Kidney (tissue), 14 donors: ENCODE results near the gene LCN2. TPM values are rescaled to one million over a fixed set of nuclear protein-coding genes. Genes with fewer than 3 reads are reported as not detected.

Source experiments
- DNase-seq, 5 donors: peaks; one replicate each; pipeline ENCODE4 v3.0.0-alpha.2; 2013 to 2020
- FAIRE-seq: peaks from 2 replicates; lab custom pipeline; 2012; peaks lifted over from hg19 to GRCh38; lab: Jason Lieb, UNC
- H3K27ac ChIP-seq, 2 donors: one replicate each; pipeline ENCODE4 v1.7.0; 2013; ENCODE audit warnings: low read depth in 2 of 2, low read length in 2 of 2, inconsistent platforms in 1 of 2
- H3K27me3 ChIP-seq: one replicate; pipeline ENCODE4 v1.7.1; 2013; ENCODE audit warnings: low read length, inconsistent platforms; ENCODE audit not compliant: control insufficient read depth, insufficient read depth
- H3K36me3 ChIP-seq, 3 donors: one replicate each; pipeline versions ENCODE4 v1.7.0 to v1.7.1; 2013; ENCODE audit warnings: low read length in 3 of 3, control low read depth in 1 of 3, inconsistent platforms in 1 of 3; ENCODE audit not compliant: insufficient read depth in 3 of 3, control insufficient read depth in 2 of 3
- H3K4me1 ChIP-seq, 3 donors: one replicate each; pipeline versions ENCODE4 v1.7.0 to v1.7.1; 2013; ENCODE audit warnings: low read length in 3 of 3, inconsistent platforms in 1 of 3, low read depth in 1 of 3; ENCODE audit not compliant: control insufficient read depth in 2 of 3, insufficient read depth in 2 of 3
- H3K4me3 ChIP-seq, 3 donors: one replicate each; pipeline versions ENCODE4 v1.7.0 to v1.8.1; 2013; ENCODE audit warnings: low read length in 3 of 3, control low read depth in 1 of 3, inconsistent platforms in 1 of 3
- H3K9ac ChIP-seq, 3 donors: one replicate each; pipeline versions ENCODE4 v1.7.0 to v1.7.1; 2013; ENCODE audit warnings: low read length in 3 of 3, control low read depth in 1 of 3, inconsistent platforms in 1 of 3
- H3K9me3 ChIP-seq, 3 donors: one replicate each; pipeline versions ENCODE4 v1.7.0 to v1.7.1; 2013; ENCODE audit warnings: low read length in 3 of 3, control low read depth in 1 of 3, inconsistent platforms in 1 of 3; ENCODE audit not compliant: control insufficient read depth in 2 of 3, insufficient read depth in 1 of 3
- CTCF ChIP-seq: IDR thresholded peaks from 3 replicates; pipeline ENCODE4 v1.5.1; 2012; ENCODE audit warnings: mild to moderate bottlenecking, moderate library complexity, borderline replicate concordance; ENCODE audit not compliant: insufficient read depth; ENCODE audit errors: extremely low read depth
- intact Hi-C: fragments of 100-400 bp; cut with DNase I; formaldehyde crosslinking; loops from one replicate; pipeline ENCODE4 v1.11.1; 2022
- polyA plus RNA-seq: library from polyadenylated mRNA; stranded (reverse); fragments of 350-450 nt; fragmentation: Illumina TruSeq; extraction: RNeasy Lipid Tissue Mini Kit (QIAGEN cat#74804); gene quantifications from one replicate; pipeline ENCODE4 v1.2.3, GENCODE V29; 2014; ENCODE audit warnings: low read depth, low replicate concordance; ENCODE audit not compliant: insufficient read depth
- total RNA-seq: library from RNA; stranded (reverse); fragmentation: NEBNext Ultra II Directional; extraction: Animal tissue kit (Norgen Biotek cat#: 25700); gene quantifications from one replicate; pipeline ENCODE4 v1.2.1, GENCODE V29; 2021
- donor health status: control.
- donor health status: control.
- donor health status: control.
- donor health status: control.
- donor health status: control.
- donor health status: DM: yes; HTN: yes; CAD: no.
- donor health status: Normal renal cell carcinoma (clear cell type).

The LCN2 gene
- total and polyA plus RNA-seq, 2 donors from 2014 or later = 8.2 to 198 TPM

- Histone ChIP-seq H3K27me3 (no peaks in the 10 kb centered on the region), H3K27ac (peak overlapping the region; percentile 86 to 98), H3K4me1 (peaks cover 0 to 54% (median 50%) of the 10 kb centered on the region in 3 donors), H3K4me3 (no peak overlapping the region), H3K36me3 (peaks cover 6 to 57% (median 40%) of the 10 kb centered on the region in 3 donors), H3K9me3 (no peaks in the 10 kb centered on the region), H3K9ac (peak overlapping the region in 2 of 3 donors; percentile 9 to 47)
- DNase-seq = peak; percentile 62 to 74 (median 72)
- intact Hi-C loops = no loop called here
- no peak for FAIRE-seq
- no peak for TF ChIP-seq CTCF
Measured at GRCh38 chr9:128102861-128103588, 46.2 kb upstream of the LCN2 start.

GRCh38 chr9:128103589-128103962, 45.7 kb upstream of the LCN2 start:
- Histone ChIP-seq H3K27me3 (no peaks in the 10 kb centered on the region), H3K4me1 (peaks cover 0 to 56% (median 49%) of the 10 kb centered on the region in 3 donors), H3K36me3 (peaks cover 6 to 58% (median 40%) of the 10 kb centered on the region in 3 donors), H3K4me3 (peak overlapping the region in 1 of 3 donors; percentile 9), H3K9ac (peak overlapping the region in 2 of 3 donors; percentile 9 to 47), H3K27ac (peak overlapping the region; percentile 86 to 98), H3K9me3 (no peaks in the 10 kb centered on the region)
- no peak for FAIRE-seq
- peak; percentile 3 for TF ChIP-seq CTCF
- intact Hi-C loops = no loop called here
- DNase-seq = peak in 1 of 5 donors; percentile 61

- H3K27me3 ChIP-seq = no peaks in the 10 kb centered on the region
- DNase-seq = peak in 2 of 5 donors; percentile 46 to 48
- no peak for TF ChIP-seq CTCF
- peak overlapping the region in 2 of 3 donors; percentile 9 to 11 for H3K4me3 ChIP-seq
- peaks cover 0 to 51% (median 49%) of the 10 kb centered on the region in 3 donors for H3K4me1 ChIP-seq
- H3K9me3 ChIP-seq = no peaks in the 10 kb centered on the region
- peak overlapping the region; percentile 86 to 98 for H3K27ac ChIP-seq
- H3K9ac ChIP-seq = peak overlapping the region in 1 of 3 donors; percentile 47
- intact Hi-C loops = no loop called here
- no peak for FAIRE-seq
- peaks cover 6 to 58% (median 40%) of the 10 kb centered on the region in 3 donors for H3K36me3 ChIP-seq
Measured at GRCh38 chr9:128104171-128104618, 45.1 kb upstream of the LCN2 start.
